Upper lobe of left lung (tissue), 4 donors: ENCODE measurements around the gene ATP2A2.

Experiments used
- POLR2A ChIP-seq, 4 donors: fragments of 450-650 bp; IDR thresholded peaks; one replicate each; pipeline ENCODE4 v1.5.1; 2016 to 2017; ENCODE audit warnings: antibody characterized with exemption in 4 of 4, mild to moderate bottlenecking in 2 of 4
- TF ChIP-seq, protein P1 (sequence below), 6 experiments: fragments of 450-650 bp in 4 of 6; fragments of 200-600 bp in 2 of 6; sonication (generic) in 2 of 6; IDR thresholded peaks; one replicate each; pipeline ENCODE4 v1.5.1; 2016 to 2019; ENCODE audit warnings: antibody characterized with exemption in 6 of 6

DNA sequence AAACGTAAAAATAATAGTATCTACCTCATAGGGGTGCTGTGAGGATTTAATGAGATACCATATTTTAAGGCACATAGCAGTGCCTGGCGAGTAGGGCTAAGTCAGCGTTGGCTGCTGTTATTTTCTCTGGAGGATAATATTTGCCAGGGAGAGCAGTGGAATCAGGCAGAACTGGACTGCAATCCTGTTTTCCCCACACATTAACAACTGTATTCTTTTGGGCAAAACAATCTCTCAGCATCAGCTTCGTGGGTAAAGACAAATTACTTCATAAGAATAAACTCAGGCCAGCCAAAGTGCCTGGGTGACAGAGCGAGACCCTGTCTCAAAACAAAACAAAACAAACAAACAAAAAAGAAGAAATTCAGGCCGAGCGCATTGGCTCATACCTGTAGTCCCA lies 29.7 kb upstream of the ATP2A2 start:
- TF ChIP-seq, protein P1, sequence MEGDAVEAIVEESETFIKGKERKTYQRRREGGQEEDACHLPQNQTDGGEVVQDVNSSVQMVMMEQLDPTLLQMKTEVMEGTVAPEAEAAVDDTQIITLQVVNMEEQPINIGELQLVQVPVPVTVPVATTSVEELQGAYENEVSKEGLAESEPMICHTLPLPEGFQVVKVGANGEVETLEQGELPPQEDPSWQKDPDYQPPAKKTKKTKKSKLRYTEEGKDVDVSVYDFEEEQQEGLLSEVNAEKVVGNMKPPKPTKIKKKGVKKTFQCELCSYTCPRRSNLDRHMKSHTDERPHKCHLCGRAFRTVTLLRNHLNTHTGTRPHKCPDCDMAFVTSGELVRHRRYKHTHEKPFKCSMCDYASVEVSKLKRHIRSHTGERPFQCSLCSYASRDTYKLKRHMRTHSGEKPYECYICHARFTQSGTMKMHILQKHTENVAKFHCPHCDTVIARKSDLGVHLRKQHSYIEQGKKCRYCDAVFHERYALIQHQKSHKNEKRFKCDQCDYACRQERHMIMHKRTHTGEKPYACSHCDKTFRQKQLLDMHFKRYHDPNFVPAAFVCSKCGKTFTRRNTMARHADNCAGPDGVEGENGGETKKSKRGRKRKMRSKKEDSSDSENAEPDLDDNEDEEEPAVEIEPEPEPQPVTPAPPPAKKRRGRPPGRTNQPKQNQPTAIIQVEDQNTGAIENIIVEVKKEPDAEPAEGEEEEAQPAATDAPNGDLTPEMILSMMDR (IDR thresholded peaks at IDR 0.05) = no peak
- no peak for TF ChIP-seq POLR2A (IDR thresholded peaks at IDR 0.05)
